Activated T-helper 17 cell treated with anti-CD3 and anti-CD28 coated beads, Interleukin-2, amount 50 U/mL, for 72 hours (primary cell): ENCODE results near the gene AP1G2. TPM values are rescaled to one million over a fixed set of nuclear protein-coding genes. Genes with fewer than 3 reads are reported as not detected.

Source experiments
- ATAC-seq: fragments of 150-1000 bp; cut with Tn5 transposase; replicated peaks from 2 replicates; pipeline ENCODE4 v1.10.0; 2021; ENCODE audit warnings: mild to moderate bottlenecking, moderate library complexity
- H3K27ac Mint-ChIP-seq: one replicate; pipeline ENCODE4 v1.8.0; 2022; ENCODE audit warnings: mixed read lengths
- H3K27me3 Mint-ChIP-seq: one replicate; pipeline ENCODE4 v1.8.0; 2022; ENCODE audit warnings: mixed read lengths
- H3K36me3 Mint-ChIP-seq: one replicate; pipeline ENCODE4 v1.8.0; 2022; ENCODE audit warnings: low read depth, mild to moderate bottlenecking, mixed read lengths
- H3K4me1 Mint-ChIP-seq: one replicate; pipeline ENCODE4 v1.8.0; 2022; ENCODE audit warnings: mixed read lengths
- H3K4me3 Mint-ChIP-seq: one replicate; pipeline ENCODE4 v1.8.0; 2022; ENCODE audit warnings: mild to moderate bottlenecking, mixed read lengths
- H3K9me3 Mint-ChIP-seq: one replicate; pipeline ENCODE4 v1.8.0; 2022; ENCODE audit warnings: mixed read lengths
- total RNA-seq, 2 donors: library from RNA; stranded (reverse); gene quantifications; one replicate each; pipeline ENCODE4 v1.2.3, GENCODE V29; 2022

AP1G2 gene
- total RNA-seq, 2 donors from 2014 or later: 199 to 312 TPM

GRCh38 chr14:23570806-23571483, 3.4 kb upstream of the AP1G2 start:
- Mint-ChIP-seq H3K4me1 (peaks cover 19% of the 10 kb centered on the region), H3K36me3 (peaks cover 18% of the 10 kb centered on the region), H3K27ac (no peak overlapping the region), H3K9me3 (no peaks in the 10 kb centered on the region), H3K4me3 (no peak overlapping the region), H3K27me3 (peaks cover 16% of the 10 kb centered on the region)
- ATAC-seq: no peak

- peak overlapping the region; percentile 98 for H3K27ac Mint-ChIP-seq
- no peak for ATAC-seq
These were observed 2.0 kb upstream of the AP1G2 start for GRCh38 chr14:23569443-23570151.

GRCh38 chr14:23568600-23569331, 1.2 kb upstream of the AP1G2 start:
- Mint-ChIP-seq H3K27ac (peak overlapping the region; percentile 98), H3K36me3 (peaks cover 39% of the 10 kb centered on the region), H3K4me1 (peaks cover 19% of the 10 kb centered on the region), H3K4me3 (peak overlapping the region; percentile 98), H3K9me3 (no peaks in the 10 kb centered on the region), H3K27me3 (peaks cover 10% of the 10 kb centered on the region)
- no peak for ATAC-seq

More at GRCh38 chr14:23569443-23570151, 2.0 kb upstream of the AP1G2 start:
- Mint-ChIP-seq H3K4me3 (no peak overlapping the region), H3K36me3 (peaks cover 31% of the 10 kb centered on the region), H3K9me3 (no peaks in the 10 kb centered on the region), H3K4me1 (peaks cover 19% of the 10 kb centered on the region), H3K27me3 (peaks cover 12% of the 10 kb centered on the region)

- Mint-ChIP-seq H3K4me3 (peak overlapping the region; percentile 98), H3K9me3 (no peaks in the 10 kb centered on the region), H3K27ac (peak overlapping the region; percentile 98), H3K4me1 (peaks cover 20% of the 10 kb centered on the region), H3K27me3 (peaks cover 9% of the 10 kb centered on the region), H3K36me3 (peaks cover 46% of the 10 kb centered on the region)
- no peak for ATAC-seq
These were observed 519 bp upstream of the AP1G2 start for GRCh38 chr14:23568021-23568599.

- no peak for ATAC-seq
- H3K4me3 Mint-ChIP-seq: peak overlapping the region; percentile 98
- peaks cover 22% of the 10 kb centered on the region for H3K4me1 Mint-ChIP-seq
- H3K27me3 Mint-ChIP-seq: no peaks in the 10 kb centered on the region
- peak overlapping the region; percentile 98 for H3K27ac Mint-ChIP-seq
- peaks cover 59% of the 10 kb centered on the region for H3K36me3 Mint-ChIP-seq
- H3K9me3 Mint-ChIP-seq: no peaks in the 10 kb centered on the region
These were observed 809 bp downstream of the AP1G2 start for GRCh38 chr14:23566778-23567185.

GRCh38 chr14:23566112-23566777, 1.3 kb downstream of the AP1G2 start:
- no peak for ATAC-seq
- Mint-ChIP-seq H3K27ac (peak overlapping the region; percentile 98), H3K36me3 (peaks cover 65% of the 10 kb centered on the region), H3K27me3 (no peaks in the 10 kb centered on the region), H3K9me3 (no peaks in the 10 kb centered on the region), H3K4me1 (peaks cover 26% of the 10 kb centered on the region), H3K4me3 (peak overlapping the region; percentile 98)

- no peak for ATAC-seq
- H3K9me3 Mint-ChIP-seq: no peaks in the 10 kb centered on the region
- H3K4me1 Mint-ChIP-seq: peaks cover 26% of the 10 kb centered on the region
- H3K27ac Mint-ChIP-seq: no peak overlapping the region
- H3K27me3 Mint-ChIP-seq: no peaks in the 10 kb centered on the region
- peaks cover 71% of the 10 kb centered on the region for H3K36me3 Mint-ChIP-seq
- H3K4me3 Mint-ChIP-seq: peak overlapping the region; percentile 11
These were observed 2.0 kb downstream of the AP1G2 start for GRCh38 chr14:23565626-23566025.

GRCh38 chr14:23564876-23565275, 2.7 kb downstream of the AP1G2 start:
- peaks cover 30% of the 10 kb centered on the region for H3K4me1 Mint-ChIP-seq
- H3K36me3 Mint-ChIP-seq: peaks cover 78% of the 10 kb centered on the region
- H3K4me3 Mint-ChIP-seq: no peak overlapping the region
- no peaks in the 10 kb centered on the region for H3K27me3 Mint-ChIP-seq
- no peaks in the 10 kb centered on the region for H3K9me3 Mint-ChIP-seq
- peak overlapping the region; percentile 63 for H3K27ac Mint-ChIP-seq
- ATAC-seq: no peak

- ATAC-seq: no peak
- Mint-ChIP-seq H3K27me3 (no peaks in the 10 kb centered on the region), H3K4me3 (no peak overlapping the region), H3K36me3 (peaks cover 84% of the 10 kb centered on the region), H3K27ac (peak overlapping the region; percentile 63), H3K9me3 (no peaks in the 10 kb centered on the region), H3K4me1 (peaks cover 30% of the 10 kb centered on the region)
These were observed 3.3 kb downstream of the AP1G2 start for GRCh38 chr14:23564181-23564812.

GRCh38 chr14:23563473-23564180, 4.0 kb downstream of the AP1G2 start:
- H3K4me3 Mint-ChIP-seq: no peak overlapping the region
- peaks cover 23% of the 10 kb centered on the region for H3K4me1 Mint-ChIP-seq
- H3K9me3 Mint-ChIP-seq: no peaks in the 10 kb centered on the region
- H3K36me3 Mint-ChIP-seq: peaks cover 91% of the 10 kb centered on the region
- no peak for ATAC-seq
- peak overlapping the region; percentile 36 for H3K27ac Mint-ChIP-seq
- no peaks in the 10 kb centered on the region for H3K27me3 Mint-ChIP-seq

- no peaks in the 10 kb centered on the region for H3K27me3 Mint-ChIP-seq
- peaks cover 97% of the 10 kb centered on the region for H3K36me3 Mint-ChIP-seq
- peaks cover 23% of the 10 kb centered on the region for H3K4me1 Mint-ChIP-seq
- peak overlapping the region; percentile 36 for H3K27ac Mint-ChIP-seq
- ATAC-seq: no peak
- no peaks in the 10 kb centered on the region for H3K9me3 Mint-ChIP-seq
- no peak overlapping the region for H3K4me3 Mint-ChIP-seq
These were observed 4.6 kb downstream of the AP1G2 start for GRCh38 chr14:23562822-23563472.

GRCh38 chr14:23561873-23562821, 5.4 kb downstream of the AP1G2 start:
- Mint-ChIP-seq H3K4me3 (no peak overlapping the region), H3K27ac (peak overlapping the region; percentile 76), H3K4me1 (peaks cover 26% of the 10 kb centered on the region), H3K27me3 (no peaks in the 10 kb centered on the region), H3K36me3 (peaks cover 97% of the 10 kb centered on the region), H3K9me3 (no peaks in the 10 kb centered on the region)
- no peak for ATAC-seq
